Naive thymus-derived CD4-positive, alpha-beta T cell (primary cell): Measurements from ENCODE around the gene NRXN3. TPM values are rescaled to one million over a fixed set of nuclear protein-coding genes. Genes with fewer than 3 reads are reported as not detected.

ENCODE experiments used
- ATAC-seq: fragments of 150-1000 bp; cut with Tn5 transposase; 2 replicates; pipeline ENCODE4 v1.10.0; 2021; ENCODE audit warnings: mild to moderate bottlenecking, moderate library complexity
- CTCF ChIA-PET: fragments of 350-600 bp; sonication (Branson Sonifier 250); formaldehyde crosslinking; loops from one replicate; lab custom pipeline; 2021; ENCODE audit warnings: antibody characterized with exemption; lab: Charles Lee
- POLR2A ChIA-PET: fragments of 350-600 bp; sonication (Branson Sonifier 250); formaldehyde crosslinking; loops from one replicate; lab custom pipeline; 2021; ENCODE audit warnings: antibody characterized with exemption, inconsistent platforms; lab: Charles Lee
- DNase-seq, 9 donors: peaks; one replicate each; pipeline versions ENCODE4 v3.0.0 to v3.0.0-alpha.2; 2020 to 2022; ENCODE audit warnings: mixed read lengths in 1 of 9
- H3K27ac ChIP-seq: one replicate; pipeline ENCODE4 v1.7.0; 2013; ENCODE audit warnings: mild to moderate bottlenecking, low read depth, low read length, moderate library complexity
- H3K27me3 ChIP-seq, 2 donors: one replicate each; pipeline ENCODE4 v1.7.0; 2013; ENCODE audit warnings: low read length in 2 of 2, mild to moderate bottlenecking in 2 of 2, moderate library complexity in 2 of 2; ENCODE audit not compliant: control insufficient read depth in 2 of 2, insufficient read depth in 2 of 2
- H3K36me3 ChIP-seq, 3 experiments: 1 replicate in 2 of 3; 2 replicates in 1 of 3; pipeline ENCODE4 v1.7.0; 2013; ENCODE audit warnings: low read length in 3 of 3, mild to moderate bottlenecking in 3 of 3, moderate library complexity in 1 of 3; ENCODE audit not compliant: insufficient read depth in 3 of 3, control insufficient read depth in 2 of 3
- H3K4me1 ChIP-seq, 2 donors: one replicate each; pipeline ENCODE4 v1.7.0; 2013; ENCODE audit warnings: low read length in 2 of 2, mild to moderate bottlenecking in 2 of 2, moderate library complexity in 1 of 2; ENCODE audit not compliant: control insufficient read depth in 2 of 2, insufficient read depth in 2 of 2
- H3K4me3 ChIP-seq: 2 replicates; pipeline ENCODE4 v1.7.0; 2013; ENCODE audit warnings: mild to moderate bottlenecking, low read length
- H3K9me3 ChIP-seq, 3 experiments: 1 replicate in 2 of 3; 2 replicates in 1 of 3; pipeline ENCODE4 v1.7.0; 2013; ENCODE audit warnings: low read length in 3 of 3; ENCODE audit not compliant: control insufficient read depth in 2 of 3
- H3K27ac Mint-ChIP-seq, 9 donors: one replicate each; pipeline ENCODE4 v1.8.0; 2020 to 2022; ENCODE audit warnings: mixed read lengths in 9 of 9, mild to moderate bottlenecking in 8 of 9, moderate library complexity in 5 of 9, inconsistent platforms in 2 of 9
- H3K27me3 Mint-ChIP-seq, 5 donors: one replicate each; pipeline ENCODE4 v1.8.0; 2021 to 2022; ENCODE audit warnings: mixed read lengths in 5 of 5, mild to moderate bottlenecking in 1 of 5
- H3K36me3 Mint-ChIP-seq, 5 donors: one replicate each; pipeline ENCODE4 v1.8.0; 2020 to 2022; ENCODE audit warnings: mixed read lengths in 5 of 5, mild to moderate bottlenecking in 3 of 5, inconsistent platforms in 1 of 5
- H3K4me1 Mint-ChIP-seq, 7 donors: one replicate each; pipeline ENCODE4 v1.8.0; 2020 to 2022; ENCODE audit warnings: mixed read lengths in 7 of 7, mild to moderate bottlenecking in 3 of 7, inconsistent platforms in 1 of 7
- H3K4me3 Mint-ChIP-seq, 10 donors: one replicate each; pipeline ENCODE4 v1.8.0; 2020 to 2022; ENCODE audit warnings: mild to moderate bottlenecking in 10 of 10, mixed read lengths in 10 of 10, moderate library complexity in 6 of 10, inconsistent platforms in 2 of 10
- H3K9me3 Mint-ChIP-seq, 11 donors: one replicate each; pipeline ENCODE4 v1.8.0; 2020 to 2022; ENCODE audit warnings: mixed read lengths in 11 of 11, mild to moderate bottlenecking in 4 of 11, inconsistent platforms in 1 of 11, moderate library complexity in 1 of 11
- intact Hi-C, 2 donors: fragments of 100-400 bp; cut with micrococcal nuclease; formaldehyde crosslinking; loops; one replicate each; pipeline ENCODE4 v1.15.1; 2023
- polyA plus RNA-seq, 2 donors: library from polyadenylated mRNA; unstranded; fragments of 300-500 nt; fragmentation: Illumina TruSeq; gene quantifications; one replicate each; pipeline ENCODE4 v1.2.3, GENCODE V29; 2021
- total RNA-seq, 6 experiments: library from RNA in 5 of 6; stranded (reverse) in 5 of 6; gene quantifications; 1 replicate in 5 of 6; 2 replicates in 1 of 6; pipeline ENCODE4 v1.2.3 and lab custom pipeline; 2021 to 2026

Gene NRXN3
- total and polyA plus RNA-seq, 7 experiments from 2014 or later, result not detected

GRCh38 chr14:78985668-78986381 lies 815.7 kb downstream of the NRXN3 start:
- DNase-seq (no peak), ATAC-seq (no peak)
- no peaks in the 10 kb centered on the region for H3K27me3 ChIP-seq
- Mint-ChIP-seq H3K36me3 (no peaks in the 10 kb centered on the region), H3K4me1 (no peaks in the 10 kb centered on the region), H3K27ac (no peak overlapping the region), H3K4me3 (no peak overlapping the region), H3K27me3 (peaks cover 0 to 14% (median 7%) of the 10 kb centered on the region in 5 donors), H3K9me3 (peaks cover 0 to 5% (median 0%) of the 10 kb centered on the region in 11 donors)
- H3K36me3 ChIP-seq, result no peaks in the 10 kb centered on the region
- no peaks in the 10 kb centered on the region for H3K4me1 ChIP-seq
- ChIA-PET POLR2A (no interaction called here), CTCF (no interaction called here)
- intact Hi-C loops, result no loop called here
- H3K27ac ChIP-seq, result no peak overlapping the region
- no peak overlapping the region for H3K4me3 ChIP-seq
- H3K9me3 ChIP-seq, result no peaks in the 10 kb centered on the region

GRCh38 chr14:78986989-78987388 lies 816.8 kb downstream of the NRXN3 start:
- Mint-ChIP-seq H3K36me3 (no peaks in the 10 kb centered on the region), H3K9me3 (peaks cover 0 to 2% (median 0%) of the 10 kb centered on the region in 11 donors), H3K27me3 (peaks cover 0 to 13% (median 7%) of the 10 kb centered on the region in 5 donors), H3K4me3 (no peak overlapping the region), H3K4me1 (no peaks in the 10 kb centered on the region), H3K27ac (no peak overlapping the region)
- CTCF ChIA-PET, result interaction anchor here (0.7 kb wide), 1 partner anchor 9 kb away, joined by 3 read pairs; no protein-coding TSS in a partner anchor
- Histone ChIP-seq H3K36me3 (no peaks in the 10 kb centered on the region), H3K4me3 (no peak overlapping the region), H3K27ac (no peak overlapping the region), H3K27me3 (no peaks in the 10 kb centered on the region), H3K9me3 (no peaks in the 10 kb centered on the region), H3K4me1 (no peaks in the 10 kb centered on the region)
- intact Hi-C loops, result no loop called here
- DNase-seq (no peak), ATAC-seq (no peak)
- POLR2A ChIA-PET, result no interaction called here

GRCh38 chr14:78989221-78989620 lies 819.0 kb downstream of the NRXN3 start:
- CTCF ChIA-PET, result no interaction called here
- Mint-ChIP-seq H3K27me3 (peaks cover 0 to 6% (median 0%) of the 10 kb centered on the region in 5 donors), H3K4me1 (no peaks in the 10 kb centered on the region), H3K9me3 (peaks cover 0 to 4% (median 0%) of the 10 kb centered on the region in 11 donors), H3K4me3 (no peak overlapping the region), H3K36me3 (no peaks in the 10 kb centered on the region), H3K27ac (no peak overlapping the region)
- no peak for ATAC-seq
- no peaks in the 10 kb centered on the region for H3K9me3 ChIP-seq
- POLR2A ChIA-PET, result no interaction called here
- H3K4me3 ChIP-seq, result no peak overlapping the region
- H3K36me3 ChIP-seq, result no peaks in the 10 kb centered on the region
- H3K27ac ChIP-seq, result no peak overlapping the region
- H3K4me1 ChIP-seq, result no peaks in the 10 kb centered on the region
- no peaks in the 10 kb centered on the region for H3K27me3 ChIP-seq
- intact Hi-C loops, result no loop called here
- DNase-seq, result no peak

- no peak overlapping the region for H3K4me3 Mint-ChIP-seq
- H3K27me3 Mint-ChIP-seq, result peaks cover 0 to 1% (median 0%) of the 10 kb centered on the region in 5 donors
- Histone ChIP-seq H3K4me3 (no peak overlapping the region), H3K4me1 (no peaks in the 10 kb centered on the region), H3K27me3 (no peaks in the 10 kb centered on the region), H3K9me3 (no peaks in the 10 kb centered on the region), H3K36me3 (no peaks in the 10 kb centered on the region), H3K27ac (no peak overlapping the region)
- H3K4me1 Mint-ChIP-seq, result no peaks in the 10 kb centered on the region
- ATAC-seq (no peak), DNase-seq (no peak)
- H3K36me3 Mint-ChIP-seq, result no peaks in the 10 kb centered on the region
- H3K9me3 Mint-ChIP-seq, result peaks cover 0 to 4% (median 0%) of the 10 kb centered on the region in 11 donors
- intact Hi-C loops, result no loop called here
- no peak overlapping the region for H3K27ac Mint-ChIP-seq
- POLR2A ChIA-PET, result no interaction called here
- CTCF ChIA-PET, result no interaction called here
These were observed 822.7 kb downstream of the NRXN3 start for GRCh38 chr14:78992867-78993266.

GRCh38 chr14:78997811-78998210 lies 827.6 kb downstream of the NRXN3 start:
- H3K27me3 Mint-ChIP-seq, result peaks cover 0 to 8% (median 5%) of the 10 kb centered on the region in 5 donors
- H3K4me3 ChIP-seq, result no peak overlapping the region
- DNase-seq, result no peak
- H3K4me1 Mint-ChIP-seq, result no peaks in the 10 kb centered on the region
- H3K36me3 ChIP-seq, result no peaks in the 10 kb centered on the region
- intact Hi-C loops, result no loop called here
- no peaks in the 10 kb centered on the region for H3K36me3 Mint-ChIP-seq
- no peaks in the 10 kb centered on the region for H3K9me3 ChIP-seq
- H3K27me3 ChIP-seq, result peaks cover 0 to 4% of the 10 kb centered on the region in 2 donors
- H3K27ac Mint-ChIP-seq, result no peak overlapping the region
- CTCF ChIA-PET, result no interaction called here
- H3K9me3 Mint-ChIP-seq, result peaks cover 0 to 6% (median 1%) of the 10 kb centered on the region in 11 donors
- POLR2A ChIA-PET, result no interaction called here
- H3K4me3 Mint-ChIP-seq, result no peak overlapping the region
- ATAC-seq, result no peak
- no peaks in the 10 kb centered on the region for H3K4me1 ChIP-seq
- no peak overlapping the region for H3K27ac ChIP-seq

GRCh38 chr14:79009286-79009685 lies 839.1 kb downstream of the NRXN3 start:
- Histone ChIP-seq H3K27ac (no peak overlapping the region), H3K4me3 (no peak overlapping the region), H3K27me3 (no peaks in the 10 kb centered on the region), H3K9me3 (no peaks in the 10 kb centered on the region), H3K4me1 (no peaks in the 10 kb centered on the region), H3K36me3 (no peaks in the 10 kb centered on the region)
- intact Hi-C loops, result no loop called here
- Mint-ChIP-seq H3K27ac (no peak overlapping the region), H3K4me1 (no peaks in the 10 kb centered on the region), H3K36me3 (no peaks in the 10 kb centered on the region), H3K27me3 (peaks cover 0 to 17% (median 8%) of the 10 kb centered on the region in 5 donors), H3K4me3 (no peak overlapping the region), H3K9me3 (peaks cover 0 to 2% (median 0%) of the 10 kb centered on the region in 11 donors)
- ChIA-PET POLR2A (no interaction called here), CTCF (no interaction called here)
- DNase-seq (no peak), ATAC-seq (no peak)
